ENCODE measurements around the gene CUZD1. TPM values are rescaled to one million over a fixed set of nuclear protein-coding genes. Genes with fewer than 3 reads are reported as not detected.

The CUZD1 gene
- total and polyA plus RNA-seq, 2 experiments from 2014 or later, result 0.30 TPM; not detected in 1

DNA sequence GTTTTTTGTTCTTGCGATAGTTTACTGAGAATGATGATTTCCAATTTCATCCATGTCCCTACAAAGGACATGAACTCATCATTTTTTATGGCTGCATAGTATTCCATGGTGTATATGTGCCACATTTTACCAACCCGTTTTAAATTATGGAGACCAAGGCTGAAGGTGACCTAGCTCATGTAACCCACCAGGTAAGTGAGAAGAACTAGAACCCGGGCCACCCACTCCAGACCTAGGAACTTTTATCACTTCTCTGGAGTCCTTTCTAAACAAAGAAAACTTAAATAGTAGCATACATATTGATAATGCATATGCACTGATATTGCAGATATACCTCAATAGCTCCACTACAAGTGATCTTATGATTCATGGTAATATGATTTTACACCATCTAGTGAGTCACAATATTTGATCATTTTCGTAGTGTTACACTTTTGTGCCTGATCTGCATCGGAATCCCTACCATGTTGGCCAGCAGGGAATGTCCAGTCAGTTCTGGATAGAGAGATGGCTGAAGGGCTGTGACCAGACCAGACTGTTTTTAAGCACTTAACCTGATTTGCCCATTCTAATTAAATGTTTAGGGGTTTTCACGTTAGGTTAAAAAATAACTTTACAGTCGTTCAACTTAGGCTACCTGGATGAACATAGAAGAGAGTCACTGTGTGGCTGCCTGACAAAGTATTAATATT lies 15.2 kb downstream of the CUZD1 start:
- TF ChIP-seq, protein P1, sequence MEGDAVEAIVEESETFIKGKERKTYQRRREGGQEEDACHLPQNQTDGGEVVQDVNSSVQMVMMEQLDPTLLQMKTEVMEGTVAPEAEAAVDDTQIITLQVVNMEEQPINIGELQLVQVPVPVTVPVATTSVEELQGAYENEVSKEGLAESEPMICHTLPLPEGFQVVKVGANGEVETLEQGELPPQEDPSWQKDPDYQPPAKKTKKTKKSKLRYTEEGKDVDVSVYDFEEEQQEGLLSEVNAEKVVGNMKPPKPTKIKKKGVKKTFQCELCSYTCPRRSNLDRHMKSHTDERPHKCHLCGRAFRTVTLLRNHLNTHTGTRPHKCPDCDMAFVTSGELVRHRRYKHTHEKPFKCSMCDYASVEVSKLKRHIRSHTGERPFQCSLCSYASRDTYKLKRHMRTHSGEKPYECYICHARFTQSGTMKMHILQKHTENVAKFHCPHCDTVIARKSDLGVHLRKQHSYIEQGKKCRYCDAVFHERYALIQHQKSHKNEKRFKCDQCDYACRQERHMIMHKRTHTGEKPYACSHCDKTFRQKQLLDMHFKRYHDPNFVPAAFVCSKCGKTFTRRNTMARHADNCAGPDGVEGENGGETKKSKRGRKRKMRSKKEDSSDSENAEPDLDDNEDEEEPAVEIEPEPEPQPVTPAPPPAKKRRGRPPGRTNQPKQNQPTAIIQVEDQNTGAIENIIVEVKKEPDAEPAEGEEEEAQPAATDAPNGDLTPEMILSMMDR (IDR thresholded peaks at IDR 0.05; ENCODE audit: low read depth, low read length), result no peak

DNA sequence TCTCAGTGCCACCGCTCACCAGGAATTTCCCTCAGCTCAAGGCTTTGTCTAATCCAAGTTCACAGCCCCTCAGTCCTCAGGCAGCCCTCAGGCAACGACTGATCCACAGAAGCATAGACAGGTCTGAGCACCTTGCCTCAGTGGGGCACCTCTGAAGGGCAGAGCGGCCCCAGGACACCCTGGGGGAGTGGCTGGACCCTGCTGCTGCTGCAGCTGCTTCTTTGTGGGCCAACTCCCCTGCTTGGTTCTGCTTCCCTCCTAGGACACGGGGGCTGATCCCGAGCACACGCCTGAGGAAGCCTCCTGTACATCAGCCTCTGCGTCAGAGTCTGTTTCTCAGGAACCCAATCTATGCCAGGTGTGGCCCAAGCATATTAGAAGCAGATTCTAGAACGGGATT lies 16.2 kb downstream of the CUZD1 start:
- Histone ChIP-seq H3K4me3 (no peak overlapping the region), H3K27ac (no peak overlapping the region), H3K27me3 (no peaks in the 10 kb centered on the region), H3K4me1 (ENCODE audit: low read depth) (peaks cover 3% of the 10 kb centered on the region), H3K9me3 (ENCODE audit: low read depth) (no peaks in the 10 kb centered on the region), H3K36me3 (no peaks in the 10 kb centered on the region)
- DNase-seq (ENCODE audit: low read depth in 1 of 2, low spot score in 1 of 2), result no peak
- TF ChIP-seq, protein P1 (IDR thresholded peaks at IDR 0.05; ENCODE audit: low read depth, low read length), result no peak

More for the DNA sequence above, 15.2 kb downstream of the CUZD1 start:
- no peak for DNase-seq (ENCODE audit: low read depth in 1 of 2, low spot score in 1 of 2)
- Histone ChIP-seq H3K27ac (no peak overlapping the region), H3K4me1 (ENCODE audit: low read depth) (peaks cover 3% of the 10 kb centered on the region), H3K27me3 (no peaks in the 10 kb centered on the region), H3K9me3 (ENCODE audit: low read depth) (no peaks in the 10 kb centered on the region), H3K36me3 (no peaks in the 10 kb centered on the region), H3K4me3 (no peak overlapping the region)

DNA sequence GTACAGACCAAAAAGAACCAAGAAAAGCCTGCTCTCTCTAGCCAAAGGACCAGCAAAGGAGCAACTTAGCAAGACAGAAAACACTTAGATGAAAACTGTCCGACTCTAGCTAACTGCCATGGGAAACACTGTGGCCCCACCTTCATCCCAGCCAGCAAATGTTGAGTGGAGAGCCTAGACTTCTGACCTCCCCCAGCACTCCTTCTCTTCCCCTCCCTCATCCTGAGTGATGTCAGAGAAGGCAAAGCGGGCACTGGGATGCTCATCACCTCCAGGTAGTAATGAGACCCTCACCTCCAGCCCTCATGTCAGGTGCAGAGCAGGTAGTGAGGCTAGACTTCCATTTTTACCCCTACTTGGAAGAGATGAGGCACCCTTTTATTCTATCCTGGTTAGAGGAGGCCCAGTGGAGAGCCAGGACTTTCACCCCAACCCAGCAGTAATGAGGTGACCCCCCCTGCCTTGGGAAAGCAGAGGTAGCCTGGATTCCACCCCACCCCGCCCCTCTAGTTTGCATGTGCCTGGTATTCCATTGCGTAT lies 16.9 kb downstream of the CUZD1 start:
- no peaks in the 10 kb centered on the region for H3K27me3 ChIP-seq
- H3K4me1 ChIP-seq (ENCODE audit: low read depth), result peaks cover 3% of the 10 kb centered on the region
- TF ChIP-seq, protein P1 (IDR thresholded peaks at IDR 0.05; ENCODE audit: low read depth, low read length), result no peak
- H3K9me3 ChIP-seq (ENCODE audit: low read depth), result no peaks in the 10 kb centered on the region
- H3K36me3 ChIP-seq, result no peaks in the 10 kb centered on the region
- no peak for DNase-seq (ENCODE audit: low read depth in 1 of 2, low spot score in 1 of 2)
- no peak overlapping the region for H3K4me3 ChIP-seq
- H3K27ac ChIP-seq, result no peak overlapping the region

DNA sequence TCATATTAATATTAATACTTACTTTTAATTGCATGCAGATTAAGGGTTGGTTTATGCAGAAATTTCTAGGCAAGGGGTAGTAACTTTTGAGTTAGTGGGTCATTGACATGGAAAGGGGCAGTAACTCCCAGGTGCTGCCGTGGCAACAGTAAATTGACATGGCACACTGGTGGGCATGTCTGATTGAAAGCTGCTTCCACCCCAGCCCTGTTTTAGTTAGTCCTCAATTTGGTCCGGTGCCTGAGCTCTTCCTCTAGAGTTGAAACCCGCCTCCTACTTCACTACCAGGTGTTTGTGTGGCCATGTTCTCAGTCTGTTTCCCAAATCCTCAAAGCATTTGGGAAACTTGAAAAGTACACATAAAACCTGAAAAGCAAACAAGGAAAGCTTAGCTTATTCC lies 18.4 kb downstream of the CUZD1 start:
- no peaks in the 10 kb centered on the region for H3K9me3 ChIP-seq (ENCODE audit: low read depth)
- no peak overlapping the region for H3K27ac ChIP-seq
- TF ChIP-seq, protein P1 (IDR thresholded peaks at IDR 0.05; ENCODE audit: low read depth, low read length), result no peak
- H3K27me3 ChIP-seq, result no peaks in the 10 kb centered on the region
- peaks cover 2% of the 10 kb centered on the region for H3K4me1 ChIP-seq (ENCODE audit: low read depth)
- no peak for DNase-seq (ENCODE audit: low read depth in 1 of 2, low spot score in 1 of 2)
- no peaks in the 10 kb centered on the region for H3K36me3 ChIP-seq
- H3K4me3 ChIP-seq, result no peak overlapping the region

DNA sequence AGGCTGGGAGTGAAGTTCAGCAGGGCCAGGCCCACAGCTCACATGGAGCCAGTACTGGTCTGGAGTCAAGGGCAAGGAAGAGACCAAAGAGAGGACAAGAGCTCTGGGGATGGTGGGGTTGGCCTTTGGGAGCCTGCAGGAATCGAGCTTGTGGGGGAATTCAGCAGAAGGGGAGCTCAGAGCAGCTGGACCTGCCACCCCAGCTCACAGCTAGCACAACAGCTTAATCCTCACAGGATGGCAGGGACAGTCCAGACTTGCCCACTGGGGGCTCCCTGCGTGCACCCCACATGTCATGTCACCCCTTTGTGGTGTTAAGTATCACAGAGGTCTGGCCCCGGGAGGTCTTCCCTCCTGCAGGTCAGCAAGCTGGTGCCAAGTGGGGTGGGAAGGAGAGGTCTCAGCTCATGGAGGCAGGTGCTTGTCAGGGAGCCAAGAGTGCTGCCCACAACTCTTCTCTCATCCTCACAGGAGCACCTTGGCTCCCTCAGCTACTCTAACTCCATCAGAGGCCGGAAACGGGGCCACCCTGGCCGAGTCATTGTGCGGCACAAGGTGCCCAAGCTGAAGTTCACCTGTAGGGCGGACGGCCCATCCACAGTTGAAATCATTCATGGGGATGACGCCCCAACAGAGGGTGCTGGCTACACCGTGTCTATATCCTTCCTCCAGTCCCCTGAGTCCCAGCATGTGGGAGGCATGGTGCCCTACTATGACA lies 22.5 kb downstream of the CUZD1 start:
- DNase-seq (ENCODE audit: low read depth in 1 of 2, low spot score in 1 of 2), result no peak
- TF ChIP-seq, protein P1 (IDR thresholded peaks at IDR 0.05; ENCODE audit: low read depth, low read length), result no peak

More for the DNA sequence above, 22.5 kb downstream of the CUZD1 start:
- no peaks in the 10 kb centered on the region for H3K9me3 ChIP-seq (ENCODE audit: low read depth)
- no peaks in the 10 kb centered on the region for H3K36me3 ChIP-seq
- H3K27ac ChIP-seq, result no peak overlapping the region
- H3K4me3 ChIP-seq, result no peak overlapping the region
- no peaks in the 10 kb centered on the region for H3K27me3 ChIP-seq
- H3K4me1 ChIP-seq (ENCODE audit: low read depth), result no peaks in the 10 kb centered on the region
